Measurements from ENCODE around the gene HELLS. TPM values are rescaled to one million over a fixed set of nuclear protein-coding genes. Genes with fewer than 3 reads are reported as not detected.

Gene HELLS
- total and polyA plus RNA-seq, 10 of the 15 experiments (the other 5 are each of a cell fraction or from before 2014, with no cell fraction given): 33.9 to 159 (median 123) TPM

DNA sequence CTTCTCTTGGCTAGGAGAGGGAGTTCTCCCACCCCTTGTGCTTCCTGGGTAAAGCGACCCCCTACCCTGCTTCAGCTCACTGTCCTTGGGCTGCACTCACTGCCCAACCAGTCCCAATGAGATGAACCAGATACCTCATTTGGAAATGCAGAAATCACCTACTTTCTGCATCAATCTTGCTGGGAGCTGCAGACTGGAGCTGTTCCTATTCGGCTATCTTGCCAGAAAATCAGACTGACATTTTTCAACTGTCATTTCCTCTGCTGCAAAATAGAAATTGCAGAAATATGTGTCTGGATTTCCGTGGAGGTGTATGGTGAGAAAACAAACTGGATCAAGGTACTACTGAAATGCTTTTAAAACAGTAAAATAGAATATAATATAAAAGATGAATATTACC is 95.0 kb downstream of the HELLS start (continued):
- TF ChIP-seq, protein P1, sequence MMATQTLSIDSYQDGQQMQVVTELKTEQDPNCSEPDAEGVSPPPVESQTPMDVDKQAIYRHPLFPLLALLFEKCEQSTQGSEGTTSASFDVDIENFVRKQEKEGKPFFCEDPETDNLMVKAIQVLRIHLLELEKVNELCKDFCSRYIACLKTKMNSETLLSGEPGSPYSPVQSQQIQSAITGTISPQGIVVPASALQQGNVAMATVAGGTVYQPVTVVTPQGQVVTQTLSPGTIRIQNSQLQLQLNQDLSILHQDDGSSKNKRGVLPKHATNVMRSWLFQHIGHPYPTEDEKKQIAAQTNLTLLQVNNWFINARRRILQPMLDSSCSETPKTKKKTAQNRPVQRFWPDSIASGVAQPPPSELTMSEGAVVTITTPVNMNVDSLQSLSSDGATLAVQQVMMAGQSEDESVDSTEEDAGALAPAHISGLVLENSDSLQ (IDR thresholded peaks at IDR 0.05): no peak
- TF ChIP-seq MEF2A (IDR thresholded peaks at IDR 0.05; ENCODE audit: insufficient read depth, low read depth, low read length) (no peak), WRNIP1 (IDR thresholded peaks at IDR 0.05; ENCODE audit: borderline replicate concordance, low read depth, low read length) (no peak), JUND (IDR thresholded peaks at IDR 0.05; ENCODE audit: low read depth, low read length) (no peak)
- TF ChIP-seq, protein P2, sequence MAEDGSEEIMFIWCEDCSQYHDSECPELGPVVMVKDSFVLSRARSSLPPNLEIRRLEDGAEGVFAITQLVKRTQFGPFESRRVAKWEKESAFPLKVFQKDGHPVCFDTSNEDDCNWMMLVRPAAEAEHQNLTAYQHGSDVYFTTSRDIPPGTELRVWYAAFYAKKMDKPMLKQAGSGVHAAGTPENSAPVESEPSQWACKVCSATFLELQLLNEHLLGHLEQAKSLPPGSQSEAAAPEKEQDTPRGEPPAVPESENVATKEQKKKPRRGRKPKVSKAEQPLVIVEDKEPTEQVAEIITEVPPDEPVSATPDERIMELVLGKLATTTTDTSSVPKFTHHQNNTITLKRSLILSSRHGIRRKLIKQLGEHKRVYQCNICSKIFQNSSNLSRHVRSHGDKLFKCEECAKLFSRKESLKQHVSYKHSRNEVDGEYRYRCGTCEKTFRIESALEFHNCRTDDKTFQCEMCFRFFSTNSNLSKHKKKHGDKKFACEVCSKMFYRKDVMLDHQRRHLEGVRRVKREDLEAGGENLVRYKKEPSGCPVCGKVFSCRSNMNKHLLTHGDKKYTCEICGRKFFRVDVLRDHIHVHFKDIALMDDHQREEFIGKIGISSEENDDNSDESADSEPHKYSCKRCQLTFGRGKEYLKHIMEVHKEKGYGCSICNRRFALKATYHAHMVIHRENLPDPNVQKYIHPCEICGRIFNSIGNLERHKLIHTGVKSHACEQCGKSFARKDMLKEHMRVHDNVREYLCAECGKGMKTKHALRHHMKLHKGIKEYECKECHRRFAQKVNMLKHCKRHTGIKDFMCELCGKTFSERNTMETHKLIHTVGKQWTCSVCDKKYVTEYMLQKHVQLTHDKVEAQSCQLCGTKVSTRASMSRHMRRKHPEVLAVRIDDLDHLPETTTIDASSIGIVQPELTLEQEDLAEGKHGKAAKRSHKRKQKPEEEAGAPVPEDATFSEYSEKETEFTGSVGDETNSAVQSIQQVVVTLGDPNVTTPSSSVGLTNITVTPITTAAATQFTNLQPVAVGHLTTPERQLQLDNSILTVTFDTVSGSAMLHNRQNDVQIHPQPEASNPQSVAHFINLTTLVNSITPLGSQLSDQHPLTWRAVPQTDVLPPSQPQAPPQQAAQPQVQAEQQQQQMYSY (CRISPR knock-in tag; IDR thresholded peaks at IDR 0.05): no peak

GRCh38 chr10:94641480-94641879 is 95.9 kb downstream of the HELLS start:
- POLR2A ChIA-PET: no interaction called here

More at GRCh38 chr10:94641480-94641879, 95.9 kb downstream of the HELLS start:
- SMC1A ChIA-PET (ENCODE audit: uncharacterized antibody, unreplicated experiment): interaction anchor here (1.3 kb wide), 1 partner anchor 12 kb away, joined by 5 read pairs; no protein-coding TSS in a partner anchor
- H3K4me1 ChIP-seq (ENCODE audit: control insufficient read depth, insufficient read depth, low read length): peaks cover 9% of the 10 kb centered on the region
- no peaks in the 10 kb centered on the region for H3K36me3 ChIP-seq (ENCODE audit: control insufficient read depth in 2 of 2, insufficient read depth in 2 of 2, low read length in 1 of 2)
- H3K4me3 ChIP-seq: no peak overlapping the region
- H3K27ac ChIP-seq (ENCODE audit: control insufficient read depth, insufficient read depth): no peak overlapping the region
- intact Hi-C loops (cut with micrococcal nuclease; ENCODE audit: unreplicated experiment): no loop called here
- no peaks in the 10 kb centered on the region for H4K20me1 ChIP-seq (ENCODE audit: control insufficient read depth, insufficient read depth)
- no peak overlapping the region for H2AFZ ChIP-seq (ENCODE audit: control insufficient read depth, low read depth, low read length)
- no peak overlapping the region for H3K4me2 ChIP-seq (ENCODE audit: control insufficient read depth, insufficient read depth)
- 45% methylated on average over 4 of the region's 4 CpGs for WGBS (ENCODE audit: insufficient coverage, insufficient replicate concordance, low lambda C conversion rate, missing lambda C conversion rate)
- RAD21 ChIA-PET (ENCODE audit: unreplicated experiment): no interaction called here
- no peak for DNase-seq (ENCODE audit: low read depth, low spot score)
- in situ Hi-C loops (cut with MboI): no loop called here
- no peak for ATAC-seq
- no peaks in the 10 kb centered on the region for H3K79me2 ChIP-seq (ENCODE audit: control insufficient read depth, insufficient read depth, low read length)
- FAIRE-seq: no peak
- no TSS peak for BruUV-seq (replicated peaks)
- no peaks in the 10 kb centered on the region for H3K27me3 ChIP-seq (replicated peaks in 1 of 2; ENCODE audit: control insufficient read depth in 2 of 2, insufficient read depth in 2 of 2, low read length in 1 of 2)
- TF ChIP-seq, protein P3, sequence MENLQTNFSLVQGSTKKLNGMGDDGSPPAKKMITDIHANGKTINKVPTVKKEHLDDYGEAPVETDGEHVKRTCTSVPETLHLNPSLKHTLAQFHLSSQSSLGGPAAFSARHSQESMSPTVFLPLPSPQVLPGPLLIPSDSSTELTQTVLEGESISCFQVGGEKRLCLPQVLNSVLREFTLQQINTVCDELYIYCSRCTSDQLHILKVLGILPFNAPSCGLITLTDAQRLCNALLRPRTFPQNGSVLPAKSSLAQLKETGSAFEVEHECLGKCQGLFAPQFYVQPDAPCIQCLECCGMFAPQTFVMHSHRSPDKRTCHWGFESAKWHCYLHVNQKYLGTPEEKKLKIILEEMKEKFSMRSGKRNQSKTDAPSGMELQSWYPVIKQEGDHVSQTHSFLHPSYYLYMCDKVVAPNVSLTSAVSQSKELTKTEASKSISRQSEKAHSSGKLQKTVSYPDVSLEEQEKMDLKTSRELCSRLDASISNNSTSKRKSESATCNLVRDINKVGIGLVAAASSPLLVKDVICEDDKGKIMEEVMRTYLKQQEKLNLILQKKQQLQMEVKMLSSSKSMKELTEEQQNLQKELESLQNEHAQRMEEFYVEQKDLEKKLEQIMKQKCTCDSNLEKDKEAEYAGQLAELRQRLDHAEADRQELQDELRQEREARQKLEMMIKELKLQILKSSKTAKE (IDR thresholded peaks at IDR 0.05; ENCODE audit: low read depth, poor library complexity, severe bottlenecking): no peak
- CTCF ChIA-PET: no interaction called here
- H3K9me3 ChIP-seq (replicated peaks; ENCODE audit: control insufficient read depth, insufficient read depth, low read length): no peaks in the 10 kb centered on the region; the same call in 2 of the 3 replicates
- no peak overlapping the region for H3K9ac ChIP-seq (ENCODE audit: control insufficient read depth, insufficient read depth, low read length)

All from GM12878 (cell line).